Measurements from ENCODE around the gene PAX7.

PAX7 gene

DNA sequence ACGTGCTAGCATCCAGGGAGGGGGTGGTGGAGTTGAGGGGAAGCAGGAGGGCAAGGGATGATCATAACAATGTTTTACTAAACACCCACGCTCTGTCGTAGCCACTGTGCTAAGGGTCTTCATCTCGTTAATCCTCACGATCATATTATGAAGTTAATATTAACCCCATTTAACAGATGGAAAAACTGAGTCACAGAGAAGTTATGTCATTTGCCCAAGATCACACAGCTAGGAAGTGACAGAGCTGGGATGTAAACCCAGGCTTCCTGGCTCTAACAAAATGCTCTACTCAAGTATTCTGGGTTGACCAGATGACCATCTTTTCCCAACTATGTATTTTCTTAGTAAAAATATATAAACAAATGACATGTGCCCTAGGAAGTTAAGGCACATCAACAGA lies 140.2 kb downstream of the PAX7 start:
- Histone ChIP-seq H3K9me3 (ENCODE audit: control extremely low read depth in 1 of 5, control insufficient read depth in 4 of 5, insufficient read depth in 2 of 5, low read depth in 1 of 5, low read length in 4 of 5) (no peaks in the 10 kb centered on the region), H3K4me1 (ENCODE audit: control extremely low read depth in 1 of 4, control insufficient read depth in 4 of 4, insufficient read depth in 4 of 4, low read length in 3 of 4) (no peaks in the 10 kb centered on the region), H3K27ac (ENCODE audit: insufficient read depth in 1 of 2, low read depth in 1 of 2, low read length in 2 of 2, poor library complexity in 1 of 2, severe bottlenecking in 2 of 2) (no peak overlapping the region), H3K36me3 (ENCODE audit: control insufficient read depth in 4 of 4, insufficient read depth in 4 of 4, low read length in 3 of 4) (no peaks in the 10 kb centered on the region), H3K4me3 (ENCODE audit: control insufficient read depth in 1 of 7, extremely low read depth in 1 of 7, insufficient read depth in 4 of 7, low read depth in 2 of 7, low read length in 6 of 7) (no peak overlapping the region), H3K27me3 (replicated peaks in 2 of 5; ENCODE audit: control insufficient read depth in 4 of 5, insufficient read depth in 5 of 5, low read length in 4 of 5) (peaks cover 3 to 78% (median 7%) of the 10 kb centered on the region in 5 experiments)
- ChIA-PET CTCF (no interaction called here), POLR2A (no interaction called here)
- 89% methylated on average over 5 of the region's 5 CpGs for WGBS (ENCODE audit: insufficient coverage)
- DNase-seq: no peak

DNA sequence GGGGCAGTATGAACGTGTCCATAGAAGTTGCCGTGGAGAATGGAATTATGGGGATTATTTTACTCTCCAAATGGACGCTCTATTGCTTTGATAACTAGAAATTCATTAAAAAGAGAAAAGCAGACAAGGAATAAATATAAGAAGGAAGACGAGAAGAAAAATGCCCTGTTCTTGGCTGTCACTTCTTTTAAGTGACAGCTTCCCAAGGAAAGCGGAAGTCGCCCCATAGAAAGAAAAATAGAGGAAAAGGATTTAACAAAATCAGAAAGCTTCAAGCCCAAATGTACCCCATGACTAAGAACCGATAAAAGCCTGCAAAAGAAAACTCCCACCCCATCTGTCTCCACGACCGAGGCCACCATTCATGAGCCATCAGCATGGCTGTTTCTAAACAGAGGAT lies 143.1 kb downstream of the PAX7 start:
- DNase-seq: no peak
- H3K27ac ChIP-seq (ENCODE audit: insufficient read depth in 1 of 2, low read depth in 1 of 2, low read length in 2 of 2, poor library complexity in 1 of 2, severe bottlenecking in 2 of 2): no peak overlapping the region
- peaks cover 3 to 79% (median 9%) of the 10 kb centered on the region in 5 experiments for H3K27me3 ChIP-seq (replicated peaks in 2 of 5; ENCODE audit: control insufficient read depth in 4 of 5, insufficient read depth in 5 of 5, low read length in 4 of 5)
- H3K4me1 ChIP-seq (ENCODE audit: control extremely low read depth in 1 of 4, control insufficient read depth in 4 of 4, insufficient read depth in 4 of 4, low read length in 3 of 4): no peaks in the 10 kb centered on the region
- H3K9me3 ChIP-seq (ENCODE audit: control extremely low read depth in 1 of 5, control insufficient read depth in 4 of 5, insufficient read depth in 2 of 5, low read depth in 1 of 5, low read length in 4 of 5): no peaks in the 10 kb centered on the region
- ChIA-PET CTCF (no interaction called here), POLR2A (no interaction called here)
- WGBS (ENCODE audit: insufficient coverage): 84% methylated on average over 6 of the region's 9 CpGs
- no peak overlapping the region for H3K4me3 ChIP-seq (ENCODE audit: control insufficient read depth in 1 of 7, extremely low read depth in 1 of 7, insufficient read depth in 4 of 7, low read depth in 2 of 7, low read length in 6 of 7)
- H3K36me3 ChIP-seq (ENCODE audit: control insufficient read depth in 4 of 4, insufficient read depth in 4 of 4, low read length in 3 of 4): no peaks in the 10 kb centered on the region

DNA sequence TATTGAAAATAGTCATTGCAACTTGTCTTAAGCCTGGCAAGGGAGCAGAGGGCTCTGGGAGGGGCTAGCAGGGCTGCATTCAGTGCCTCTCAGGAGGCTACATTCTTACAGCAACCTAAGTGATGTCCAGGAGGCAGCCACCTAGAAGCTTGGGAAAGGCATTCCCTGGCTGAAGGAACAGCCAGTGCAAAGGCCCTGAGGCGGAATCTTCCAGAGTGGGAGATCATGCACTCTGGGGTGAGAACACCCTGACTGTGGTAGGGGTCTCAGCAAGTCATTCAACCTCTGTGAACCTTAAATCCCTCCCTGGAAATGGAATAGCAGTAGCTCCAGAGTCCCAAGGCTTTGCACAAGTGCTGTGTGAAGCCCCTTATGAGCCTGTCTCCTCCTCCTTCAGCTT lies 144.7 kb downstream of the PAX7 start:
- no peaks in the 10 kb centered on the region for H3K9me3 ChIP-seq (ENCODE audit: control extremely low read depth in 1 of 5, control insufficient read depth in 4 of 5, insufficient read depth in 2 of 5, low read depth in 1 of 5, low read length in 4 of 5)
- H3K27me3 ChIP-seq (replicated peaks in 2 of 5; ENCODE audit: control insufficient read depth in 4 of 5, insufficient read depth in 5 of 5, low read length in 4 of 5): peaks cover 3 to 78% (median 9%) of the 10 kb centered on the region in 5 experiments
- CTCF ChIA-PET: no interaction called here
- no peak overlapping the region for H3K27ac ChIP-seq (ENCODE audit: insufficient read depth in 1 of 2, low read depth in 1 of 2, low read length in 2 of 2, poor library complexity in 1 of 2, severe bottlenecking in 2 of 2)
- 100% methylated on average over 1 of the region's 1 CpG for WGBS (ENCODE audit: insufficient coverage)
- no peaks in the 10 kb centered on the region for H3K36me3 ChIP-seq (ENCODE audit: control insufficient read depth in 4 of 4, insufficient read depth in 4 of 4, low read length in 3 of 4)
- DNase-seq: no peak
- H3K4me1 ChIP-seq (ENCODE audit: control extremely low read depth in 1 of 4, control insufficient read depth in 4 of 4, insufficient read depth in 4 of 4, low read length in 3 of 4): no peaks in the 10 kb centered on the region
- POLR2A ChIA-PET: no interaction called here
- no peak overlapping the region for H3K4me3 ChIP-seq (ENCODE audit: control insufficient read depth in 1 of 7, extremely low read depth in 1 of 7, insufficient read depth in 4 of 7, low read depth in 2 of 7, low read length in 6 of 7)

DNA sequence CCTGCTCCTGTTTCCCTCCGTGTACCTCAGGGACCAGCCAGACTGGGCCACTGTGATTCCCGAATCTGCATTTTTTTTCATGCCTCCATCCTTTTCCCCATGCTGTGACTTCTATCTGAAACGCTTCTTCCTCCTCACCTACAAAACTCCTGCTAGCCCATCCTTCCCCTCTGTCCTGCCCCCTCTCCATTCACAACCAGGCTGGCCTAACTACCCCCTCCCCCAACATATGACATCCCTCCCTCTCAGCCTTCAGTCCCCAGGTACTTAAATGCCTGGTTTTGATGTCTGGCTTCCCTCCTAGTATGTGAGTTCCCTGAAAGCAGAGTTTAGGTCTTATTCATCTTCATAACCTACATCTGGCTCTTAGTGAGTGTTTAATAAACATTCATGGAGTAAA lies 146.1 kb downstream of the PAX7 start:
- WGBS (ENCODE audit: insufficient coverage): 42% methylated on average over 3 of the region's 3 CpGs
- Histone ChIP-seq H3K4me3 (ENCODE audit: control insufficient read depth in 1 of 7, extremely low read depth in 1 of 7, insufficient read depth in 4 of 7, low read depth in 2 of 7, low read length in 6 of 7) (no peak overlapping the region), H3K27ac (ENCODE audit: insufficient read depth in 1 of 2, low read depth in 1 of 2, low read length in 2 of 2, poor library complexity in 1 of 2, severe bottlenecking in 2 of 2) (no peak overlapping the region), H3K36me3 (ENCODE audit: control insufficient read depth in 4 of 4, insufficient read depth in 4 of 4, low read length in 3 of 4) (no peaks in the 10 kb centered on the region), H3K27me3 (replicated peaks in 2 of 5; ENCODE audit: control insufficient read depth in 4 of 5, insufficient read depth in 5 of 5, low read length in 4 of 5) (peaks cover 3 to 80% (median 13%) of the 10 kb centered on the region in 5 experiments), H3K9me3 (ENCODE audit: control extremely low read depth in 1 of 5, control insufficient read depth in 4 of 5, insufficient read depth in 2 of 5, low read depth in 1 of 5, low read length in 4 of 5) (no peaks in the 10 kb centered on the region), H3K4me1 (ENCODE audit: control extremely low read depth in 1 of 4, control insufficient read depth in 4 of 4, insufficient read depth in 4 of 4, low read length in 3 of 4) (no peaks in the 10 kb centered on the region)
- ChIA-PET CTCF (no interaction called here), POLR2A (no interaction called here)
- no peak for DNase-seq

DNA sequence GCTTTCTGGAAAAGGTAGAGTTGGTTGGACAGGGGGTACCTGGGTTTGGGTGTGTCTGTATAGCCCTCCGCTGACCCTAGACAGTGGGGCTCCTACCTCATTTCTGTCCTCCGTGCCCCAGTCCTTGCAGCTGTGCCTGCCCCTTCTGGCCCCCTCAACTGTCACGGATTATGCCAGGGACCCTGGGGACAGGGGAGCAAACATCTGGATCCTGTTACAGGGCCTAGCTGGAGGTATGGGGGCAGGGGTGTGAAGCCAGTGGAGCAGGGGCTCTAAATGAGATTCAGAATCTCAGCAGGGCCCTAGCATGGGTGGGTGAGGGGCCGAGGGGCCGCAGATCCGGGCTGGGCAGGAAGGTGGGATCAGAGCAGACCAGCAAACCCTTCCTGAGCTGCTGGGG lies 147.8 kb downstream of the PAX7 start:
- H3K4me1 ChIP-seq (ENCODE audit: control extremely low read depth in 1 of 4, control insufficient read depth in 4 of 4, insufficient read depth in 4 of 4, low read length in 3 of 4): no peaks in the 10 kb centered on the region
- CTCF ChIA-PET: no interaction called here
- no peaks in the 10 kb centered on the region for H3K36me3 ChIP-seq (ENCODE audit: control insufficient read depth in 4 of 4, insufficient read depth in 4 of 4, low read length in 3 of 4)
- no peak for DNase-seq
- no peaks in the 10 kb centered on the region for H3K9me3 ChIP-seq (ENCODE audit: control extremely low read depth in 1 of 5, control insufficient read depth in 4 of 5, insufficient read depth in 2 of 5, low read depth in 1 of 5, low read length in 4 of 5)
- no peak overlapping the region for H3K27ac ChIP-seq (ENCODE audit: insufficient read depth in 1 of 2, low read depth in 1 of 2, low read length in 2 of 2, poor library complexity in 1 of 2, severe bottlenecking in 2 of 2)
- WGBS (ENCODE audit: insufficient coverage): 30% methylated on average over 3 of the region's 6 CpGs
- H3K27me3 ChIP-seq (replicated peaks in 2 of 5; ENCODE audit: control insufficient read depth in 4 of 5, insufficient read depth in 5 of 5, low read length in 4 of 5): peaks cover 0 to 82% (median 13%) of the 10 kb centered on the region in 5 experiments
- no peak overlapping the region for H3K4me3 ChIP-seq (ENCODE audit: control insufficient read depth in 1 of 7, extremely low read depth in 1 of 7, insufficient read depth in 4 of 7, low read depth in 2 of 7, low read length in 6 of 7)
- POLR2A ChIA-PET: no interaction called here

DNA sequence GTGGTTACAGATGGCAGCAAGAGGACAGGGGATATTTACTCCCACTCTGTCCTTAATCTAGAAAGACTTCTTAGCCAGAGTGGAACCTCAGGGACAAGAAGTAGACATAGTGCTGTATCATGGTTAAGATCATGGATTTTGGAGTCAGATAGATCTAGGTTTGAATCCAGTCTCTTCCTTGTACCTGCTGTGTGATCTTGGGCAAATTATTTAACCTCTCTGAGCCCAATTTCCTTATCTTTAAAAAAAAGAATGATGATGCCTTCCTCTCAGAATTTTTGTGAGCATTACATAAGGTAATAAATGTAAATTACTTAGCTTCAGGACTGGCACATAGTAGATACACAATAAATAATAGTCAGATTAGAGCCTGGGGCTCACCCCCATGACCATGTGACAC lies 150.4 kb downstream of the PAX7 start:
- POLR2A ChIA-PET: no interaction called here

DNA sequence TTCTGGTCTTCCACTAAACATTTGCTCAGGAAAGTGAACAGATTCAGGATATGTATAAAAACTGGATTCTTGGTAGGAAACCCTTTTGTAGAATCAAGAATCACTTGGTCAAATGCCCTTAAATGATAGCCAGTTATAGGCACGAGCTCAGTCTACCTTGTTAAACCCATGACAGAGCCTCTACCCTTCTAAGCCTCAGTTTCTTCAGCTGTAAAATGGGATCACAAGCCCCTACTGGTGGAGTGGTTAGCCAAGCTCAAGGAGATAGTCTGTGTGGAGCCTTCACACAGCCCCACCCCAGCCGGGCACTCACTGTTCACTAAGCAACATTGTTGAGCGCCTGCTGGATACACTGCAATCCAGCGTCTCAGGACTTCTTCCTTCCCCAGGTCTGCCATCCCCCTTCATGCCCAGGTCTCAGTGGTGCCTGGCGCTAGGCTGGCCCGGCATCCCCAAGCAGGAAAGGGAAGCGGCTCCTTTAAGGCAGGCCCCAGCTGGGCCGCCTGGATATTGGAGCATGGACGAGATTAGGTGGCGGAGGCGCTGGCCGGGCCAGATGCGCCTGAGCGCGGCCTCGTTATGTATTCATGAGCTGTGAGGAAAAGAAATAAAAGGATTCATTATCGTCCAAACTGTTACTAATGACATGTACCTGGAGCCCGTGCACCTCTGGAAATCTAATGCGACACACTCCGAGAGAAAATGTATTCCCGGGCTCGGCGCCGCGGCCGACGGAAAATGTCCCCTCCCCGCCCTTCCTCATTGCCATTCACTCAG lies 153.2 kb downstream of the PAX7 start:
- Histone ChIP-seq H3K9me3 (ENCODE audit: control extremely low read depth in 1 of 5, control insufficient read depth in 4 of 5, insufficient read depth in 2 of 5, low read depth in 1 of 5, low read length in 4 of 5) (peaks cover 0 to 4% (median 0%) of the 10 kb centered on the region in 5 experiments), H3K4me3 (ENCODE audit: control insufficient read depth in 1 of 7, extremely low read depth in 1 of 7, insufficient read depth in 4 of 7, low read depth in 2 of 7, low read length in 6 of 7) (no peak overlapping the region), H3K27ac (ENCODE audit: insufficient read depth in 1 of 2, low read depth in 1 of 2, low read length in 2 of 2, poor library complexity in 1 of 2, severe bottlenecking in 2 of 2) (no peak overlapping the region), H3K4me1 (ENCODE audit: control extremely low read depth in 1 of 4, control insufficient read depth in 4 of 4, insufficient read depth in 4 of 4, low read length in 3 of 4) (no peaks in the 10 kb centered on the region), H3K36me3 (ENCODE audit: control insufficient read depth in 4 of 4, insufficient read depth in 4 of 4, low read length in 3 of 4) (no peaks in the 10 kb centered on the region), H3K27me3 (replicated peaks in 2 of 5; ENCODE audit: control insufficient read depth in 4 of 5, insufficient read depth in 5 of 5, low read length in 4 of 5) (peaks cover 0 to 76% (median 24%) of the 10 kb centered on the region in 5 experiments)
- POLR2A ChIA-PET: no interaction called here
- 13% methylated on average over 22 of the region's 28 CpGs for WGBS (ENCODE audit: insufficient coverage)
- DNase-seq: no peak
- CTCF ChIA-PET: no interaction called here

More for the DNA sequence above, 150.4 kb downstream of the PAX7 start:
- H3K27me3 ChIP-seq (replicated peaks in 2 of 5; ENCODE audit: control insufficient read depth in 4 of 5, insufficient read depth in 5 of 5, low read length in 4 of 5): peaks cover 0 to 82% (median 26%) of the 10 kb centered on the region in 5 experiments
- CTCF ChIA-PET: no interaction called here
- no peak overlapping the region for H3K27ac ChIP-seq (ENCODE audit: insufficient read depth in 1 of 2, low read depth in 1 of 2, low read length in 2 of 2, poor library complexity in 1 of 2, severe bottlenecking in 2 of 2)
- no peak for DNase-seq
- H3K4me3 ChIP-seq (ENCODE audit: control insufficient read depth in 1 of 7, extremely low read depth in 1 of 7, insufficient read depth in 4 of 7, low read depth in 2 of 7, low read length in 6 of 7): no peak overlapping the region
- H3K4me1 ChIP-seq (ENCODE audit: control extremely low read depth in 1 of 4, control insufficient read depth in 4 of 4, insufficient read depth in 4 of 4, low read length in 3 of 4): no peaks in the 10 kb centered on the region
- H3K36me3 ChIP-seq (ENCODE audit: control insufficient read depth in 4 of 4, insufficient read depth in 4 of 4, low read length in 3 of 4): no peaks in the 10 kb centered on the region
- peaks cover 0 to 2% (median 0%) of the 10 kb centered on the region in 5 experiments for H3K9me3 ChIP-seq (ENCODE audit: control extremely low read depth in 1 of 5, control insufficient read depth in 4 of 5, insufficient read depth in 2 of 5, low read depth in 1 of 5, low read length in 4 of 5)

All from common myeloid progenitor, CD34-positive (primary cell).